ENCODE results near the gene LRRC23.

DNA sequence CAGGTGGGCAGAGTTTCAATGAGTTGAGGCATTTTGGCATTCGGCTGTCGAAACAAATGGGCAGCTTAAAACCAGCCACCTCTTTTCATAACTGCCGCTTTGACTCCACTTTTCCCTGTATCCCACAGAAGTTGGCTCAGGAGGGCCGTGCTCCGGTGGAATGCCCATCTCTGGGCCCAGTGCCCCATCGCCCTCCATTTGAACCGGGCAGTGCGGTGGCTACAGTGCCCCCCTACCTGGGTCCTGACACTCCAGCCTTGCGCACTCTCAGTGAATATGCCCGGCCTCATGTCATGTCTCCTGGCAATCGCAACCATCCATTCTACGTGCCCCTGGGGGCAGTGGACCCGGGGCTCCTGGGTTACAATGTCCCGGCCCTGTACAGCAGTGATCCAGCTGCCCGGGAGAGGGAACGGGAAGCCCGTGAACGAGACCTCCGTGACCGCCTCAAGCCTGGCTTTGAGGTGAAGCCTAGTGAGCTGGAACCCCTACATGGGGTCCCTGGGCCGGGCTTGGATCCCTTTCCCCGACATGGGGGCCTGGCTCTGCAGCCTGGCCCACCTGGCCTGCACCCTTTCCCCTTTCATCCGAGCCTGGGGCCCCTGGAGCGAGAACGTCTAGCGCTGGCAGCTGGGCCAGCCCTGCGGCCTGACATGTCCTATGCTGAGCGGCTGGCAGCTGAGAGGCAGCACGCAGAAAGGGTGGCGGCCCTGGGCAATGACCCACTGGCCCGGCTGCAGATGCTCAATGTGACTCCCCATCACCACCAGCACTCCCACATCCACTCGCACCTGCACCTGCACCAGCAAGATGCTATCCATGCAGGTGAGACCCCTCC is 34.0 kb downstream of the LRRC23 start:
- TF ChIP-seq, protein P1, sequence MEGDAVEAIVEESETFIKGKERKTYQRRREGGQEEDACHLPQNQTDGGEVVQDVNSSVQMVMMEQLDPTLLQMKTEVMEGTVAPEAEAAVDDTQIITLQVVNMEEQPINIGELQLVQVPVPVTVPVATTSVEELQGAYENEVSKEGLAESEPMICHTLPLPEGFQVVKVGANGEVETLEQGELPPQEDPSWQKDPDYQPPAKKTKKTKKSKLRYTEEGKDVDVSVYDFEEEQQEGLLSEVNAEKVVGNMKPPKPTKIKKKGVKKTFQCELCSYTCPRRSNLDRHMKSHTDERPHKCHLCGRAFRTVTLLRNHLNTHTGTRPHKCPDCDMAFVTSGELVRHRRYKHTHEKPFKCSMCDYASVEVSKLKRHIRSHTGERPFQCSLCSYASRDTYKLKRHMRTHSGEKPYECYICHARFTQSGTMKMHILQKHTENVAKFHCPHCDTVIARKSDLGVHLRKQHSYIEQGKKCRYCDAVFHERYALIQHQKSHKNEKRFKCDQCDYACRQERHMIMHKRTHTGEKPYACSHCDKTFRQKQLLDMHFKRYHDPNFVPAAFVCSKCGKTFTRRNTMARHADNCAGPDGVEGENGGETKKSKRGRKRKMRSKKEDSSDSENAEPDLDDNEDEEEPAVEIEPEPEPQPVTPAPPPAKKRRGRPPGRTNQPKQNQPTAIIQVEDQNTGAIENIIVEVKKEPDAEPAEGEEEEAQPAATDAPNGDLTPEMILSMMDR (conservative IDR thresholded peaks at IDR 0.05 in 1 of 2, IDR thresholded peaks at IDR 0.05 in 1 of 2; ENCODE audit: low read depth in 1 of 2, low read length in 2 of 2) = no peak
- no peak for TF ChIP-seq EZH2 (IDR thresholded peaks at IDR 0.05; ENCODE audit: low read length, missing control alignments)

All from fibroblast of lung (primary cell).